Stomach (tissue), 4 donors: ENCODE results near the gene CST7.

ENCODE experiments used
- CTCF ChIP-seq, 7 experiments: fragments of 450-650 bp in 4 of 7; fragments of 200-600 bp in 3 of 7; sonication (generic) in 3 of 7; IDR thresholded peaks; one replicate each; pipeline ENCODE4 v1.5.1; 2016 to 2019; ENCODE audit warnings: antibody characterized with exemption in 7 of 7, control low read depth in 2 of 7, mild to moderate bottlenecking in 1 of 7
- EP300 ChIP-seq: sonication (generic); formaldehyde crosslinking; IDR thresholded peaks from one replicate; pipeline ENCODE4 v1.6.1; 2017; ENCODE audit warnings: antibody characterized with exemption
- POLR2A ChIP-seq, 4 donors: fragments of 450-650 bp; IDR thresholded peaks; one replicate each; pipeline ENCODE4 v1.6.1; 2016; ENCODE audit warnings: antibody characterized with exemption in 4 of 4, control low read depth in 2 of 4, mild to moderate bottlenecking in 1 of 4, moderate library complexity in 1 of 4
- POLR2AphosphoS5 ChIP-seq, 3 donors: sonication (generic); formaldehyde crosslinking; IDR thresholded peaks; one replicate each; pipeline ENCODE4 v1.6.1; 2016; ENCODE audit warnings: antibody characterized with exemption in 3 of 3

- TF ChIP-seq CTCF (IDR thresholded peaks at IDR 0.05) (no peak), POLR2AphosphoS5 (IDR thresholded peaks at IDR 0.05) (no peak), POLR2A (IDR thresholded peaks at IDR 0.05) (no peak), EP300 (no peak)
Measured at GRCh38 chr20:24955045-24955444, 6.0 kb downstream of the CST7 start.
